Stimulated activated CD4-positive, alpha-beta T cell treated with anti-CD3 and anti-CD28 coated beads, Interleukin-12 subunit alpha, Interleukin-12 subunit beta, amount 100 ng/mL, for 48 hours (primary cell): ENCODE results near the gene ATOH1.

Experiments
- DNase-seq, 3 donors: peaks; one replicate each; pipeline ENCODE4 v3.0.0-alpha.2; 2020; ENCODE audit warnings: low read depth in 2 of 3, low spot score in 1 of 3

ATOH1 gene

GRCh38 chr4:93834249-93835066 is 5.9 kb downstream of the ATOH1 start:
- DNase-seq = no peak

DNA sequence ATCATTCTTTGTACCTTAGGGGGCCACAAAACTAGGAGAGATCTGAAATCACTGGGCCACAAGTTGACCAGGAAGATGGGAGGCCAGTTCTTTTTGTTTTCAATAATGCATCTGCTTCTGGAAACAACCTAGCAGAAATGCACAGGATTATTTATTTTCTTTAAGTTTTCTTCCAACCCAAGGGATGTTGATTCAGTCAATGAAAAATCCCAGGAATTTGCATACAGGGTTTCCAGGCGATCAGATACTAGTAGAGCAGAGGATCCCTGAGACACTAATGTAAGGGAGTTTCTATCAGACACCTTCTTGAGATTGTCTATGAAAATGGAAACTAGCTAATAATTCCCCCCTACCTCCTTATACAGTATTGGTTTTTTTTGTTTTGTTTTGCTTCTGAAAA is 7.4 kb downstream of the ATOH1 start:
- no peak for DNase-seq

DNA sequence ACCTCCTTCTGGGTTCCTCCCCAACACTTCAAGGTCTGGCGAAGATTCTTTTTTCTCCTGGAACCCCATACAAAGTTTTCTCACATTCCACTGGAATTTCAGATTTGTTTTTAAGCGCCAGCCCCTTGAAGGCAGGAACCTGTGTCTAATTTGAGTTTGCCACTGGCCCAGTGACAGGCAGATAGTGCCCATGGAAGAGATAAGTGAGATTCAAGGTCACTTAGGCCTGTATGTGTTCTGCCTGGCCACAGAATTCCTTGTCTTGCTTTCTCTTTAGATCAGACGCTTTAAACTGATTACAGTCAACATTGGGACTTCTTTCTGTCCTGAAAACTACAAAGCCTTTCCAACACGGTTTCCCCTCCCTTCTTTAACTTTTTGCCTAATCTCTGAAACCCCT is 11.2 kb downstream of the ATOH1 start:
- DNase-seq = no peak

- DNase-seq = no peak
These were observed 13.3 kb downstream of the ATOH1 start for GRCh38 chr4:93841803-93842345.

- no peak for DNase-seq
These were observed 14.2 kb downstream of the ATOH1 start for GRCh38 chr4:93842601-93843252.

GRCh38 chr4:93843772-93844171 is 15.2 kb downstream of the ATOH1 start:
- no peak for DNase-seq

GRCh38 chr4:93852680-93853079 is 24.1 kb downstream of the ATOH1 start:
- DNase-seq = no peak

DNA sequence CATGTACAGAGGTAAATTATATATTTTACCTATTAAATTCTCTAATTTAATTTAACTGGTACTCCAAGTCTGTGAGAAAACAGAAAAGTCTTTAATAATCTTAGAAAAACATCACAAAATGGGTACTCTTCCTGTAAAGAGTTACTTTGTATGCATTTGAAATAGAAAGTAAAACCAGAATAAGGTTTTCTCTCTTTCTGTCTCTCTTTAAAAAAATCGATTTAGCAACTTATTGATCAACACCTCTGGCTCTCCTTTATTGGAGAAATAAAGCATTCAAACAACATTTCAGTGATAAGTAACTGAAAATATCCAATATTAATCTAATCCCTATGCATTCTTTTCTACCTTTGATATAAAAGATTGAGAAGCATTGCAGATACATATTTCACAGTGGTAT is 27.4 kb downstream of the ATOH1 start:
- no peak for DNase-seq

- DNase-seq = no peak
These were observed 37.1 kb downstream of the ATOH1 start for GRCh38 chr4:93865650-93866049.

DNA sequence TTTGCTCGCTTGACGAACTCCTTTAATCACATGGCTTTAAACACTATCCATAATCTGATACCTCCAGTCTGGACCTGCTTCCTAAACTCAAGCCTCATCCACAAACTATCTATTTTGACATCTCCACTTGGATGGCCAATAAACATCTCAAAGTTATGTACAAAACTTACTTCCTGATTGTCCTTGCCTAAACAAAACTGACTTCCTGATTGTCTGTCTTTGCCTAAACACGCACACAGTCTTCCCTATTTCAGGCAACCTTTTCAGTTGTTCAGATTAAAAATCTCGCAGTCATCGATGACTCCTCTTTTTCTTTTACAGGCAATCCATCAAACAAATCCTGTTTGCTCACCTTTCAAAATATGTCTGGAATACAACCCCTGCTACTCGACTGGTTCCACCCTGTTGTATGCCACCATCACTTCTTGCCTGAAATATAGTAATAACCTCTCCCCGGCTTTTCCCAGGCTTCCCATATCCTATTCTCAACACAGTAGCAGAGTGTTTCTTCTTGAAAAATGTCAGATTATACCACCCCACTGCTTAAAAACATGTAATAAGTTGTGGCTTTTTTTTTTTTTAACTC is 39.0 kb downstream of the ATOH1 start:
- no peak for DNase-seq

- DNase-seq = no peak
These were observed 42.4 kb downstream of the ATOH1 start for GRCh38 chr4:93870876-93871458.

DNA sequence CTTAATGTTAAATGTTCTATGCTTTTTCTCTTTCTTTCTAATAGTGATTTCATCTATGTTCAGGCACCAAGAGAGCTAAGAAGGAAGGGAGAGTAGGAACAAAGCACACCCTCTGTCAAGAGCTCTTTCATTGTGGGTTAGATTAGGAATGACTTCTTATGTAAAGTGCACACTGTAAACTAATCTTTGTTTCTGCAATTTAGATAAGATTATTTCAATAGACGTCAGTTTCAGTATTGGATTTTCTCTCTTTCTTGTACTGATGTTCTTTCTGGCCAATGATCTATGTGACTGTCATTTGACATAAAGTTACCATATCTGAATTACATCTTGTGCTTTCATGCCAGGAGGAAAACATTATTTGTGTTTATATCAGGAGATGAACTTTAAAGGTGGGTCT is 48.2 kb downstream of the ATOH1 start:
- DNase-seq = no peak

DNA sequence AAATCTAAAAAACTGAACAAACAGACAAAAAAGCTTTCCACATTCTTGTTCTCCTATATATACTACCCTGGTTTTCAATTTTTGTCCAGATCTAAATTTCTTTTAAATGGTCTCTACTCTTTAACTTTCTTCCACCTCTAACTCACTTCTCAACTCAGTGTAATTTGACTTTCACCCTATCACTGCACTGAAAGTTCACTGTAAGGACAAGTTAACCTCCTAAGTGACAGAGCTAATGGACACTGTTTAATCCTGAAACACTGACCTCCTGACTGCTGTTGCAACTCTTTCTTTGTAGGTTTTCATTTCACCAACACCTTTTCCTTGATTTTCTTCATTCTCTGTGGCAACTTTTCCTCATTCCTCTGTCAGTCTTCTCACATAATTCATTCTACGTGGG is 50.0 kb downstream of the ATOH1 start:
- DNase-seq = no peak

DNA sequence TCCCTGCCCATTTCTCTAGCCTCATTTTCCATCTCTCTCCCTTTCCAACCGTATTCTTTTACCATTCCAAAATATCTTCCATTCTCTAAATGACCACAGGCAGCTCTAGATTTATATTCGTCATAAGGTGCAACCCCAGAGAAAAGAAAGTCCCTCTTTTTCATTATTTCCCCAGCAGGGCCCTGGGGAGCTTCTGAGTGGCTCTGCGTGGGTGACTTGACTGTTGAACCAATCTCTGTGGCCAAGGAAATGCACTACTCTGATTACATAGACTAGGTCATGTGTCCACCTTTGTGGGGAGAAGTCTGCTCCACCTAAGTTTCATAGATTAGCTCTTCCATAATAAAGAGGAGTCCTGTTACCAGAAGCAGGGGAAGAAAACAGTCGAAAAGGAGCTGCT is 51.4 kb downstream of the ATOH1 start:
- DNase-seq = no peak
